NCI-H2196 (cell line): ENCODE measurements around the gene TMEM14C.
A peak's percentile ranks its signal among the peaks of the same experiment; 100 is the strongest.

Experiments used
- DNase-seq: peaks from one replicate; lab custom pipeline; 2025; ENCODE audit not compliant: unreplicated experiment; lab: John Stamatoyannopoulos, UW

Gene TMEM14C

DNA sequence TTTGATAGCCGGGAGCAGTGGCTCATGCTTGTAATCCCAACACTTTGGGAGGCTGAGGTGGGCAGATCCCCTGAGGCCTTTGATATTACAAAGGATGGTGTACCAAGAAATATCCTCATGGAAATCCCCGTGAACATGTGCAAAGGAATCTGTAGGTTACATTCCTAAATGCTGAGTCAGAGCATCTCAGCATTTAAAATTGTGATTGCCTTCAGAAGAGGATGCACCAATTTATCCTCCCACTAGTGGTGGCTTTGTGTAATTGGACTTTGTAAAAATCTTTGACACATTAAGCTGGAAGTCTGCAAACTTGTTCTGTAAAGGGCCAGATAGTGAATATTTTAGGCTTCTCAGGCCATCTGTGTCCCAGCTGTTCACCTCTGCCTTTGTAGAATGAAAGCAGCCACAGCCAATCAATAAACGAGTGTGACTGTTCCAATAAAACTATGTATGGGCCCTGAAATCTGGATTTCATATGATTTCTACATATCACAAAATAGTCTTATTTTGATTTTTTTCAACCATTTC lies 36.5 kb downstream of the TMEM14C start:
- peak; percentile 30 for DNase-seq

DNA sequence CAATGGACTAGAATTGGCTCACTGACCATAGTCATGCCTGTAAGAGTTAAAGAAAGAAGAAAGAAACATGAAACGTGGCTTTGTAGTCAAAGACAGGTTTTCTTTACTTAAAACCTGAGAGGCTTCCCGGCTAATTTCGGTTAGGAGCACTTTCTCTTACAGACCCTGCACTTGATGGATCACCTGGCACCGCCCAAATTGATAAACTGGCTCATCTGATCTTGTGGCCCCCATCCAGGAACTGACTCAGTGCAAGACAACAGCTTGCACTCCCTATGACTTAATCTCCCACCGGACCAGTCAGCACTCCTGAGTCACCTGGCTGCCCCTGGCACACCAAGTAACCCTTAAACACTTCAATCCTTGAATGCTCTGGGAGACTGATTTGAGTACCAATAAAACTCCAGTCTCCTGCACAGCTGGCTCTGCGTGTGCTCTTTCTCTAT lies 37.0 kb downstream of the TMEM14C start:
- DNase-seq: peak; percentile 22

DNA sequence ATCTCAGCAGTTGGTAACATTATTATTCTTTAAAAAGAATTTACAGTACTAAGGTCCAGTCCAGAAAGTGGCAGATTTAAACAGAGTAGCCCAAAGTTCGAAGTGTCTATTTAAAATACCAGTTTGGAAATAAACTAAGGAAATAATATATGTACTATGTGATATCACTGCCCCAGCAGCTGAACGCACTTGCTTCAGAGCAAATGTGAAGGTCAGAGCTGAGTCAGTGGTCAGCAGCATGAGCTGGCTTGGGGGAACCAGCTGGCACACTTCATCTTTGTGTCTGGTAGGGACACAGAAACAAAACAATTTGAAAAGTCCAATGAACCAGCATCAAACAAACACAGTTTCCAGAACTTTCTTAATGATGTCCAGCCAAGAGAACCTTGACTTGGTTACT lies 40.1 kb downstream of the TMEM14C start:
- no peak for DNase-seq

DNA sequence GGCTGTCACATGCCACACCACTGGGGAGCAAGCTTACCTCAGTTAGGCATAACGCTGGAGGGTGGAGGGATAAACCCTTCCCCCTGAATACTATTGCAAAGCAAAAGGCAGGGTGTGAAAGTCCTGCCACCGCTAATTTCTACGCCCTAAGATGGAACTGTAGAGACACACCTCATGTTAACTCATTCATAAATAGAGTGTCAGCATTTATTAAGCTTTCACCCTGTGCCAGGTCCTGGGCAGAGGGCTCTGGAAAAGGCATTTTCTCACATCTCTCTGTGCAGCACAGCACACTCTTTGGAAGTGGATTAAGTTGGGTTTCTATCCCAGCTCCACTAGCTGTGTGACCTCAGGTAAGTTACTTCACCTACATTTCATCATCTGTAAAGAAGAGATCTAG lies 46.5 kb downstream of the TMEM14C start:
- DNase-seq: no peak

DNA sequence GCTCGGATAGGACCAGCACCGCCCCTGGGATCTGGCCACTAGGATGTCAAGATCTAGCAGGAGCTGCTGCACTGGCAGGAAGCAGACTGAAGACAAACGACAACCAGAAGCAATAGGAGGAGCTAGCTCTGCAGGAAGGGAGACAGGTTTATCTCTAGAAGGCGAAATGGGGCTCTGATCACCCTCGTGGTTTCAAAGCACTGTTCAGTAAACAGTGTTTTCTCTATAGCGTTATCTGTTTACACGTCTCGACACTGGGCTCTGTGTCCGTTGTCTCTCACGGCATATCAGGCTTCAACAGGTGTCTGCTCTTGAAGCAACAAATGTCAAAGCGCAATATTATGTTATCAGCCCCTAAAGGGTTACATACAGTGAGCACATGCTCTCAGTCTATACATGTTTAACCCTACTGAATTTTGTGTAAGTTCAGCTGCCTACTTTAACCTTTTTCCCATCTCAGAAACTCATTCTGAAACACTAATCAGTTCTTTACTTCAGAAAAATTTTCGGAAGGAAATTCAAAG lies 48.6 kb downstream of the TMEM14C start:
- peak; percentile 20 for DNase-seq

DNA sequence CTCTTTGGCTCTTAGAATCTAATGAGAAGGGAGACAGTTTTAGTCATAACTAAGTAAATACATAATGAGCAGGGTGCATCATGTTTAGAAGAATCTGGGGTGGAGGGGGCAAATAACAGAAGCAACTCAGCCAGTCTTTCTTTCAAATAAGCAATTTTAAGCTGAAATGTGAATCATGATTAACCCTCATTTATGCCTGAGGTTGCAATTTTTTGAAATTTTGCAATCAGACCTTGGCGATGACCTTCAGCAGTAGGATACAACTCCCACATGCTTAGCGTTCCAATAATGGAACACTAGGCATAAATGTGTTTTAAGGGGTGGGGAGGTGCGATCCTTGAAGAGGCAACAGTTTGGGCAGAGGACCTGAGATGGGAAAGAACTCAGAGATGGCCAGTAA lies 55.4 kb downstream of the TMEM14C start:
- no peak for DNase-seq

DNA sequence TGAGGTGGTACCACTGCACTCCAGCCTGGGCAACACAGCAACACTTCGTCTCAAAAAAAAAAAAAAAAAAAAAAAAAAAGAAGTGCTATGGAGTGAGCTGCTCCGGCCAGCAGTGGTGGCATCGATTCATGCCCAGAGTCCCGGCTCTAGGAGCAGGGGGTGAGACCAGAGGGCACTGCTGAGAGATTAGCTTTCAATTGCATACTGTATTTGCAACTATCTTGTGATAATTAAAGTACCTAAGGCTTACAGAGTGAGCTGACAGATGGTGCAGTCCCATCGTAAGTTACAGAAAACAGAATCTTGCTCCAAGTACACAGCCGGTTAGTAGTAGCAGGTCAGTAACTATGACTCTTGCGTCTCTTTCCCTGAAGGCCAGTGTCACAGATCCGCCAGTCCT lies 56.2 kb downstream of the TMEM14C start:
- DNase-seq: no peak
